Measurements from ENCODE around the gene C1orf115.

Gene C1orf115

DNA sequence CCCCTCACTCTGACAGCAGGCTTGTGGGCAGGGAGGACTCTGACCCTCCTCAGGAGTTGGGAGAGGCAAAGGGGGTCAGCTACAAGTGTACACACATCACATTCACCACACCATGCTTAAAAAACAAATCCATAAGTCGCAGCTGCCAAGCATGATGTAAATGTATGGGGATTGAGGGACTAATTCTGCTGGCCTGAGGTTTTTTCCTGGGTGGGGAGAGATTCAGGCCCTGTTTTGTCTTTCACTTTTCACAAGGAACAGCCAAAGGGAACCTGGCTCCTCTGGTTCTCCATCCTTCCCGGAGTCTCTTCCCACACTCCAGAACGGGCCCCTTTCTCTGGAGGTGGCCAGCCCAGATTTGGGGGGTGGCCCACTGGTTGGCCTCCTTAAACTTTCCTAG is 56.7 kb downstream of the C1orf115 start:
- Histone ChIP-seq H3K9me3 (ENCODE audit: control insufficient read depth in 2 of 2, low read length in 2 of 2) (no peaks in the 10 kb centered on the region), H3K27me3 (ENCODE audit: control insufficient read depth in 1 of 2, insufficient read depth in 2 of 2, low read length in 2 of 2) (peaks cover 0 to 6% of the 10 kb centered on the region in 2 donors), H3K4me1 (ENCODE audit: control insufficient read depth, insufficient read depth, low read length) (peaks cover 18% of the 10 kb centered on the region), H3K27ac (ENCODE audit: low read length) (no peak overlapping the region), H3K4me3 (ENCODE audit: low read length in 2 of 2) (no peak overlapping the region), H3K9ac (ENCODE audit: low read length in 2 of 2) (no peak overlapping the region), H3K36me3 (ENCODE audit: control insufficient read depth in 2 of 2, insufficient read depth in 2 of 2, low read length in 2 of 2) (no peaks in the 10 kb centered on the region)

DNA sequence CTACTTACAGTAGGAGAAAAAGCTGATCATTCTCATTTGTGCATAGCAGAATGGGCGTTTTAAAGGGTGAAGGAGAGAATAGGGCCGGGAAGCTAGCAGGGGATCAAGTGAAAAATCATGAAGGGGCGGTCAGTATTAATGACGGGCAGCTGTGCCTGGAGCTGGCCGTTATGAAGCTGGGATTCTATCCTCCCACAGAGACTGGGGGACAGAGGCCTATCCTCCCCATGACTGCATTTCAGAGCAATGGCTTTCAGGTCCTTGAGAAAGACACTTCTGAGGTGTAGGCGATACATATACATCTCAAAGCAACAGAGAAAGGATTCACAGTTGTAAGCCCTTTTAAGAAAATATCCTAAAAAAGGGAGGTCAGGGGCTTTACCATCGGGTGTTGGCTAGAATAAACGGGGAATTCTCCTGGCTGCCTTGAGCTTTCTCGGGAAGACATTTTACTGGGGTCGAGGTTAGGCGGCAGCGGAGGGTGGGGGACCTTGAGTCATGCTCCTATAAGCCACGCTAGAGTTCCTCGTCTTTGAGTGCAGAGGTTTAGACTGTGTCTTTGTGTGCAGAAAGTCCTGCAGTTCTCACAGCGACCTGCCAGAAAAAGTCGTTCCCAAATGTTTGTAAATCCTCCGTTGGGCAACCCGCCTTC is 57.4 kb downstream of the C1orf115 start:
- Histone ChIP-seq H3K9ac (ENCODE audit: low read length in 2 of 2) (peak overlapping the region; percentile 40 to 75), H3K27ac (ENCODE audit: low read length) (peak overlapping the region; percentile 55), H3K4me1 (ENCODE audit: control insufficient read depth, insufficient read depth, low read length) (peaks cover 18% of the 10 kb centered on the region)

DNA sequence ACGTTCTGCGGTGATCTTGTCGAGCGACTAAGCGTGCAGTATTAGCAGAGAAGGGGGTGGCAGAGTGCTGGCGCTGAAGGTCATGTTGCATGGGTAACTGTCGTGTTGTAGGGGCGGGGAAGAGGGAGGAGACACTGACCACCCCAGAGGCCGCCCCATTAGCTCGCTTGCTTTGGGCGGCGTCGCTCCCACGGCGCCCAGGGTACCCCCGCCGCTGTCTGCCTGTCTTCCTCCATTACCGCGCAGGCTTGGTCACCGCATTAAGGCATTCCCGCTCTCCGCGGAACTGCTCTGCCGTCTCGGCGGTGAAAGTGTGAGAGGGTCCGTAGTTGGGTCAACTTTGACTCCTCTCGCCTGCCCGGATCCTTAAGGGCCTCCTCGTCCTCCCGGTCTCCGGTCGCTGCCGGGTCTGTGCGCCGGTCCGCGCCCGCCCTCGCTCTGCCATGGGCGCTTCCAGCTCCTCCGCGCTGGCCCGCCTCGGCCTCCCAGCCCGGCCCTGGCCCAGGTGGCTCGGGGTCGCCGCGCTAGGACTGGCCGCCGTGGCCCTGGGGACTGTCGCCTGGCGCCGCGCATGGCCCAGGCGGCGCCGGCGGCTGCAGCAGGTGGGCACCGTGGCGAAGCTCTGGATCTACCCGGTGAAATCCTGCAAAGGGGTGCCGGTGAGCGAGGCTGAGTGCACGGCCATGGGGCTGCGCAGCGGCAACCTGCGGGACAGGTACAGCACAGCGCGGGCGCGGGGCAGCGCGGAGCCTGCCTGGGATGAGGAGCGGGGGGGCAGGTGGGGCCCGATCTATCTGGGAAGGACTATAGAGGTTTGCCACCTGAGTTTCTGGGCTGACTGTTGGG is 58.1 kb downstream of the C1orf115 start, which contains the start of gene MTARC2:
Gene MTARC2 (plus strand): TSS at position 234 of the 846 bp plus-strand sequence. CDS start 210 bp downstream, at position 444.
- no peaks in the 10 kb centered on the region for H3K36me3 ChIP-seq (ENCODE audit: control insufficient read depth in 2 of 2, insufficient read depth in 2 of 2, low read length in 2 of 2)
- peaks cover 0 to 1% of the 10 kb centered on the region in 2 donors for H3K27me3 ChIP-seq (ENCODE audit: control insufficient read depth in 1 of 2, insufficient read depth in 2 of 2, low read length in 2 of 2)
- H3K9me3 ChIP-seq (ENCODE audit: control insufficient read depth in 2 of 2, low read length in 2 of 2): no peaks in the 10 kb centered on the region
- H3K4me1 ChIP-seq (ENCODE audit: control insufficient read depth, insufficient read depth, low read length): peaks cover 18% of the 10 kb centered on the region
- H3K27ac ChIP-seq (ENCODE audit: low read length): peak within 1 kb of the TSS; percentile 55
- H3K9ac ChIP-seq (ENCODE audit: low read length in 2 of 2): peak within 1 kb of the TSS; percentile 40 to 75
- H3K4me3 ChIP-seq (ENCODE audit: low read length in 2 of 2): peak within 1 kb of the TSS; percentile 72 to 89

More for the DNA sequence above, 57.4 kb downstream of the C1orf115 start:
- Histone ChIP-seq H3K9me3 (ENCODE audit: control insufficient read depth in 2 of 2, low read length in 2 of 2) (no peaks in the 10 kb centered on the region), H3K36me3 (ENCODE audit: control insufficient read depth in 2 of 2, insufficient read depth in 2 of 2, low read length in 2 of 2) (no peaks in the 10 kb centered on the region), H3K4me3 (ENCODE audit: low read length in 2 of 2) (peak overlapping the region; percentile 72 to 89), H3K27me3 (ENCODE audit: control insufficient read depth in 1 of 2, insufficient read depth in 2 of 2, low read length in 2 of 2) (peaks cover 0 to 2% of the 10 kb centered on the region in 2 donors)

All from stomach smooth muscle (tissue), 2 donors.